Suprapubic skin (tissue), 4 donors: ENCODE measurements around the gene SCG2.

Experiments
- EP300 ChIP-seq: sonication (generic); formaldehyde crosslinking; IDR thresholded peaks from one replicate; pipeline ENCODE4 v1.6.1; 2017; ENCODE audit warnings: antibody characterized with exemption
- POLR2AphosphoS5 ChIP-seq, 3 donors: sonication (generic); formaldehyde crosslinking; IDR thresholded peaks; one replicate each; pipeline ENCODE4 v1.6.1; 2017; ENCODE audit warnings: antibody characterized with exemption in 3 of 3
- TF ChIP-seq, protein P1 (sequence below), 2 donors: fragments of 200-600 bp in 1 of 2; fragments of 450-650 bp in 1 of 2; sonication (generic) in 1 of 2; IDR thresholded peaks; one replicate each; pipeline ENCODE4 v1.5.1; 2016 to 2019; ENCODE audit warnings: antibody characterized with exemption in 2 of 2, mild to moderate bottlenecking in 1 of 2, moderate library complexity in 1 of 2

DNA sequence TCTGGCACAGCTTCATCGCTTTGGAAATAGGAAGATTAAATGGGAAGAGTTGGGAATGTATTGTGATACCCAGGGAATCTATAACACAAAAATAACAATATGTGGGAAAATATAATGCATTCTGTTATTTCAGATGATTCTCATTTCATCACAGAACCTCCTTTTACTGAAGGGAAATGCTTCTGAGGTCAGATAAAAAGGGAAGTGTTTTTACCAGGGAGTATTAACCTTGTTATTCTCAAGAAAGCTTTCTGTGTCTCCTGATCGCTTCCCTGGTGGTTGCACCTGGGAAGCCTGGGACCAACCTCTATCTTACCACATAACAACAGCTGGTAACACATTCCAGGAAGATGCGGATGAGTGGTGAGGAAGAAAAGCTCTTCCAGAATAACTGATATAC, 47.2 kb downstream of the SCG2 start:
- TF ChIP-seq, protein P1, sequence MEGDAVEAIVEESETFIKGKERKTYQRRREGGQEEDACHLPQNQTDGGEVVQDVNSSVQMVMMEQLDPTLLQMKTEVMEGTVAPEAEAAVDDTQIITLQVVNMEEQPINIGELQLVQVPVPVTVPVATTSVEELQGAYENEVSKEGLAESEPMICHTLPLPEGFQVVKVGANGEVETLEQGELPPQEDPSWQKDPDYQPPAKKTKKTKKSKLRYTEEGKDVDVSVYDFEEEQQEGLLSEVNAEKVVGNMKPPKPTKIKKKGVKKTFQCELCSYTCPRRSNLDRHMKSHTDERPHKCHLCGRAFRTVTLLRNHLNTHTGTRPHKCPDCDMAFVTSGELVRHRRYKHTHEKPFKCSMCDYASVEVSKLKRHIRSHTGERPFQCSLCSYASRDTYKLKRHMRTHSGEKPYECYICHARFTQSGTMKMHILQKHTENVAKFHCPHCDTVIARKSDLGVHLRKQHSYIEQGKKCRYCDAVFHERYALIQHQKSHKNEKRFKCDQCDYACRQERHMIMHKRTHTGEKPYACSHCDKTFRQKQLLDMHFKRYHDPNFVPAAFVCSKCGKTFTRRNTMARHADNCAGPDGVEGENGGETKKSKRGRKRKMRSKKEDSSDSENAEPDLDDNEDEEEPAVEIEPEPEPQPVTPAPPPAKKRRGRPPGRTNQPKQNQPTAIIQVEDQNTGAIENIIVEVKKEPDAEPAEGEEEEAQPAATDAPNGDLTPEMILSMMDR (IDR thresholded peaks at IDR 0.05), result no peak
- TF ChIP-seq EP300 (no peak), POLR2AphosphoS5 (IDR thresholded peaks at IDR 0.05) (no peak)
